H9 (cell line): ENCODE results near the gene ATF7. TPM values are rescaled to one million over a fixed set of nuclear protein-coding genes. Genes with fewer than 3 reads are reported as not detected.

Experiments used
- DNase-seq: peaks from one replicate; pipeline ENCODE4 v3.0.0-alpha.2; 2017
- H2AFZ ChIP-seq: one replicate; pipeline ENCODE4 v1.6.1; 2013; ENCODE audit warnings: mild to moderate bottlenecking, low read length, control low read depth, moderate library complexity
- H2AK5ac ChIP-seq: 2 replicates; pipeline ENCODE4 v1.6.1; 2013; ENCODE audit warnings: low read length, control low read depth, mixed read lengths; ENCODE audit not compliant: insufficient read length
- H2BK120ac ChIP-seq: one replicate; pipeline ENCODE4 v1.6.1; 2013; ENCODE audit warnings: low read depth, mild to moderate bottlenecking, low read length, control low read depth, inconsistent platforms; ENCODE audit not compliant: poor library complexity, severe bottlenecking
- H2BK12ac ChIP-seq: 2 replicates; pipeline ENCODE4 v1.6.1; 2013; ENCODE audit warnings: low read length, control low read depth, mixed read lengths, low read depth; ENCODE audit not compliant: insufficient read length
- H2BK15ac ChIP-seq: 2 replicates; pipeline ENCODE4 v1.6.1; 2013; ENCODE audit warnings: low read depth, low read length, control low read depth
- H2BK20ac ChIP-seq: one replicate; pipeline ENCODE4 v1.6.1; 2013; ENCODE audit warnings: low read depth, mild to moderate bottlenecking, low read length, control low read depth, inconsistent platforms; ENCODE audit not compliant: poor library complexity, severe bottlenecking
- H2BK5ac ChIP-seq: 2 replicates; pipeline ENCODE4 v1.6.1; 2013; ENCODE audit warnings: low read length, control low read depth, mixed read lengths; ENCODE audit not compliant: insufficient read length
- H3K14ac ChIP-seq: 2 replicates; pipeline ENCODE4 v1.6.1; 2013; ENCODE audit warnings: low read length, control low read depth; ENCODE audit not compliant: insufficient read depth
- H3K18ac ChIP-seq: 2 replicates; pipeline ENCODE4 v1.6.1; 2013; ENCODE audit warnings: low read depth, mild to moderate bottlenecking, mixed read lengths, low read length, control low read depth; ENCODE audit not compliant: insufficient read length
- H3K23ac ChIP-seq: 2 replicates; pipeline ENCODE4 v1.6.1; 2013; ENCODE audit warnings: low read length, control low read depth, mixed read lengths, low read depth; ENCODE audit not compliant: insufficient read length
- H3K23me2 ChIP-seq: 2 replicates; pipeline ENCODE4 v1.6.1; 2013; ENCODE audit warnings: low read depth, mild to moderate bottlenecking, mixed read lengths, low read length, control low read depth; ENCODE audit not compliant: insufficient read length, poor library complexity, severe bottlenecking
- H3K27ac ChIP-seq: 2 replicates; pipeline ENCODE4 v1.5.1; 2013; ENCODE audit warnings: low read length, control low read depth, mixed read lengths, low read depth; ENCODE audit not compliant: insufficient read length
- H3K27me3 ChIP-seq: 2 replicates; pipeline ENCODE4 v1.6.1; 2013; ENCODE audit warnings: low read length, control low read depth, inconsistent platforms; ENCODE audit not compliant: insufficient read depth
- H3K4ac ChIP-seq: 2 replicates; pipeline ENCODE4 v1.6.1; 2013; ENCODE audit warnings: low read depth, mild to moderate bottlenecking, control low read depth, inconsistent platforms, low read length, moderate library complexity
- H3K4me1 ChIP-seq: 2 replicates; pipeline ENCODE4 v1.6.1; 2013; ENCODE audit warnings: low read length, control low read depth, inconsistent platforms; ENCODE audit not compliant: insufficient read depth
- H3K4me2 ChIP-seq: 2 replicates; pipeline ENCODE4 v1.6.1; 2013; ENCODE audit warnings: low read length, control low read depth, mixed read lengths; ENCODE audit not compliant: insufficient read length, insufficient read depth
- H3K56ac ChIP-seq: 2 replicates; pipeline ENCODE4 v1.6.1; 2013; ENCODE audit warnings: low read depth, mild to moderate bottlenecking, mixed read lengths, low read length, control low read depth; ENCODE audit not compliant: insufficient read length
- H3K79me1 ChIP-seq: 2 replicates; pipeline ENCODE4 v1.6.1; 2013; ENCODE audit warnings: low read depth, mild to moderate bottlenecking, moderate library complexity, low read length, control low read depth, inconsistent platforms; ENCODE audit not compliant: insufficient read depth, poor library complexity, severe bottlenecking
- H3K79me2 ChIP-seq: 2 replicates; pipeline ENCODE4 v1.6.1; 2013; ENCODE audit warnings: low read length, control low read depth, inconsistent platforms; ENCODE audit not compliant: insufficient read depth
- H3K9ac ChIP-seq: 2 replicates; pipeline ENCODE4 v1.6.1; 2013; ENCODE audit warnings: low read length, control low read depth, mixed read lengths; ENCODE audit not compliant: insufficient read length; ENCODE audit errors: extremely low read depth
- H3K9me3 ChIP-seq: one replicate; pipeline ENCODE4 v1.6.1; 2013; ENCODE audit warnings: low read depth, low read length, inconsistent platforms; ENCODE audit not compliant: control insufficient read depth
- H3T11ph ChIP-seq: one replicate; pipeline ENCODE4 v1.6.1; 2013; ENCODE audit warnings: mild to moderate bottlenecking, low read length, control low read depth, inconsistent platforms
- H4K20me1 ChIP-seq: one replicate; pipeline ENCODE4 v1.6.1; 2013; ENCODE audit not compliant: control insufficient read depth, insufficient read length, insufficient read depth
- H4K5ac ChIP-seq: 2 replicates; pipeline ENCODE4 v1.6.1; 2013; ENCODE audit warnings: low read depth, mild to moderate bottlenecking, mixed read lengths, low read length, control low read depth; ENCODE audit not compliant: insufficient read length
- H4K8ac ChIP-seq: replicated peaks from 2 replicates; pipeline ENCODE4 v1.6.1; 2013; ENCODE audit warnings: low read length, control low read depth, mixed read lengths, low read depth; ENCODE audit not compliant: insufficient read length
- H4K91ac ChIP-seq: 2 replicates; pipeline ENCODE4 v1.6.1; 2013; ENCODE audit warnings: low read depth, mild to moderate bottlenecking, moderate library complexity, mixed read lengths, low read length, control low read depth; ENCODE audit not compliant: insufficient read length
- H3K27ac Mint-ChIP-seq, 3 experiments: 2 replicates in 2 of 3; 3 replicates in 1 of 3; pipeline ENCODE4 v1.8.0; 2020 to 2021; ENCODE audit warnings: mixed read lengths in 3 of 3, mild to moderate bottlenecking in 1 of 3, moderate library complexity in 1 of 3
- H3K27me3 Mint-ChIP-seq: 2 replicates; pipeline ENCODE4 v1.8.0; 2021; ENCODE audit warnings: low read depth, mild to moderate bottlenecking, moderate library complexity, mixed read lengths
- H3K36me3 Mint-ChIP-seq, 3 experiments: 2 replicates in 2 of 3; 3 replicates in 1 of 3; pipeline ENCODE4 v1.8.0; 2020 to 2021; ENCODE audit warnings: low read depth in 3 of 3, mixed read lengths in 3 of 3; ENCODE audit not compliant: insufficient read depth in 1 of 3
- H3K4me1 Mint-ChIP-seq, 2 experiments: 2 replicates each; pipeline ENCODE4 v1.8.0; 2020; ENCODE audit warnings: mixed read lengths in 2 of 2
- H3K4me3 Mint-ChIP-seq, 2 experiments: 2 replicates in 1 of 2; 3 replicates in 1 of 2; pipeline ENCODE4 v1.8.0; 2020 to 2021; ENCODE audit warnings: mild to moderate bottlenecking in 2 of 2, mixed read lengths in 2 of 2, moderate library complexity in 1 of 2
- H3K9me3 Mint-ChIP-seq, 2 experiments: 2 replicates in 1 of 2; 3 replicates in 1 of 2; pipeline ENCODE4 v1.8.0; 2020; ENCODE audit warnings: mild to moderate bottlenecking in 2 of 2, mixed read lengths in 2 of 2, moderate library complexity in 1 of 2
- CTCF ChIP-seq: fragments of 200-600 bp; sonication (generic); conservative IDR thresholded peaks from 3 replicates; pipeline ENCODE4 v1.8.0; 2021; ENCODE audit warnings: antibody characterized with exemption, mild to moderate bottlenecking
- WGBS: extraction: QIAGEN DNeasy Blood & Tissue Kit; methylation state at CpG from one replicate; pipeline ENCODE4 v1.1.7; 2013; ENCODE audit warnings: missing lambda C conversion rate, low lambda C conversion rate, mixed read lengths; ENCODE audit not compliant: insufficient read length; ENCODE audit errors: extremely low coverage; 5-methylcytosine and 5-hydroxymethylcytosine counted together
- total RNA-seq: library from RNA; stranded (reverse); gene quantifications from 2 replicates; pipeline ENCODE4 v1.2.1, GENCODE V29; 2021

Gene ATF7
- total RNA-seq, 1 experiment from 2014 or later, result 17.7 TPM

- Histone ChIP-seq H2BK5ac (no peak overlapping the region), H3K27me3 (no peaks in the 10 kb centered on the region), H2AK5ac (no peak overlapping the region), H3K4me1 (no peaks in the 10 kb centered on the region), H3K4ac (no peak overlapping the region), H3K79me2 (no peaks in the 10 kb centered on the region), H4K91ac (no peak overlapping the region), H3K23ac (no peak overlapping the region), H2AFZ (no peak overlapping the region), H3K27ac (no peak overlapping the region), H2BK12ac (no peak overlapping the region), H3T11ph (no peak overlapping the region), H4K8ac (no peak overlapping the region), H4K20me1 (no peaks in the 10 kb centered on the region), H2BK120ac (no peak overlapping the region), H3K18ac (no peak overlapping the region), H3K79me1 (no peaks in the 10 kb centered on the region), H3K23me2 (no peaks in the 10 kb centered on the region), H2BK15ac (no peak overlapping the region), H3K9me3 (no peaks in the 10 kb centered on the region), H3K56ac (no peak overlapping the region), H3K9ac (no peak overlapping the region), H4K5ac (no peak overlapping the region), H2BK20ac (no peak overlapping the region), H3K4me2 (no peak overlapping the region), H3K14ac (no peak overlapping the region)
- Mint-ChIP-seq H3K4me3 (no peak overlapping the region), H3K36me3 (no peaks in the 10 kb centered on the region), H3K4me1 (peaks cover 0 to 6% of the 10 kb centered on the region in 2 experiments; a peak in 2 of 4 replicates), H3K27me3 (no peaks in the 10 kb centered on the region), H3K9me3 (no peaks in the 10 kb centered on the region), H3K27ac (no peak overlapping the region)
- TF ChIP-seq CTCF, result no peak
- no CpG with 5 or more reads among the region's 1 CpG for WGBS
- DNase-seq, result no peak
Measured at GRCh38 chr12:53652366-53652765, 26.2 kb upstream of the ATF7 start.
